HEK293T (cell line): Measurements from ENCODE around the gene CD33.

Source experiments
- CTBP1 ChIP-seq: fragments of 450-650 bp; IDR thresholded peaks from 2 replicates; pipeline ENCODE4 v1.6.1; 2016; ENCODE audit warnings: borderline replicate concordance
- NFRKB ChIP-seq: fragments of 450-650 bp; IDR thresholded peaks from 2 replicates; pipeline ENCODE4 v1.6.1; 2016; ENCODE audit warnings: mild to moderate bottlenecking, moderate library complexity
- PKNOX1 ChIP-seq: fragments of 450-650 bp; IDR thresholded peaks from 2 replicates; pipeline ENCODE4 v1.6.1; 2016
- SUZ12 ChIP-seq: fragments of 450-650 bp; IDR thresholded peaks from 2 replicates; pipeline ENCODE4 v1.6.1; 2016; ENCODE audit warnings: mild to moderate bottlenecking

GRCh38 chr19:51242881-51243630, 18.2 kb downstream of the CD33 start:
- TF ChIP-seq PKNOX1 (no peak), CTBP1 (no peak), SUZ12 (no peak), NFRKB (no peak)
